ENCODE measurements around the gene ZNF222. TPM values are rescaled to one million over a fixed set of nuclear protein-coding genes. Genes with fewer than 3 reads are reported as not detected.
A peak's percentile ranks its signal among the peaks of the same experiment; 100 is the strongest.

Gene ZNF222
- total RNA-seq, 4 donors from 2014 or later = 2.0 to 7.3 (median 2.1) TPM

- Histone ChIP-seq H3K36me3 (peaks cover 0 to 37% (median 23%) of the 10 kb centered on the region in 3 donors), H3K4me3 (peak overlapping the region; percentile 54 to 88 (median 68)), H3K9me3 (peaks cover 0 to 32% (median 8%) of the 10 kb centered on the region in 4 donors), H3K27ac (peak overlapping the region in 3 of 4 donors; percentile 56 to 64 (median 60)), H3K27me3 (no peaks in the 10 kb centered on the region), H3K4me1 (peaks cover 0 to 6% (median 0%) of the 10 kb centered on the region in 4 donors)
- TF ChIP-seq POLR2A (IDR thresholded peaks at IDR 0.05) (no peak), EP300 (IDR thresholded peaks at IDR 0.05) (no peak), CTCF (IDR thresholded peaks at IDR 0.05) (no peak)
- WGBS, 2 donors = 35 to 39% methylated on average over 4 of the region's 4 CpGs
- DNase-seq (ENCODE audit: low spot score in 2 of 2) = no peak
Observed at GRCh38 chr19:44024900-44025216, 321 bp upstream of the ZNF222 start.

DNA sequence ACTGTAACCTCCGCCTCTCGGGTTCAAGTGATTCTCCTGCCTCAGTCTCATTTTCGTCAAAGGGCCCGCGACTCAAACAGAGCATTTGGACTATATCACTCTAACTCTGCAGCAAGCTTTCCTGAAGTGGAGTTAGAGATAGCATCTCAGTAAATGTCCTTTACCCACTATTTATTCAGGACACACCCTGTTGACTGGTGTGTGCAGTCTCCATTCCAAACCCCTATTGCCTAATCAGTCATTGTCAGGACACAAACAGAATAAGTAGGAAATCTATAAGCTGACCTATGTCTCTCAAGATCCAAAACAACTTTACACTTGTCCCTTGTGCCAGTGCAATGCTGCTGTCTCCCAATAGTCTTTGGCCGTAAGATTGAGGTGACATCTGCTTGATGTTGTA is 1.4 kb downstream of the ZNF222 start:
- Histone ChIP-seq H3K36me3 (peaks cover 2 to 54% (median 34%) of the 10 kb centered on the region in 3 donors), H3K9me3 (peaks cover 2 to 50% (median 17%) of the 10 kb centered on the region in 4 donors), H3K4me1 (peaks cover 0 to 6% (median 0%) of the 10 kb centered on the region in 4 donors), H3K27ac (no peak overlapping the region), H3K27me3 (no peaks in the 10 kb centered on the region), H3K4me3 (no peak overlapping the region)
- WGBS, 2 donors = 96 to 98% methylated on average over 6 of the region's 6 CpGs
- no peak for DNase-seq (ENCODE audit: low spot score in 2 of 2)
- TF ChIP-seq EP300 (IDR thresholded peaks at IDR 0.05) (no peak), POLR2A (IDR thresholded peaks at IDR 0.05) (no peak), CTCF (IDR thresholded peaks at IDR 0.05) (no peak)

GRCh38 chr19:44032001-44032610 is 6.9 kb downstream of the ZNF222 start:
- peaks cover 2 to 72% (median 39%) of the 10 kb centered on the region in 3 donors for H3K36me3 ChIP-seq
- H3K4me1 ChIP-seq = no peaks in the 10 kb centered on the region
- DNase-seq (ENCODE audit: low spot score in 2 of 2) = no peak
- H3K4me3 ChIP-seq = no peak overlapping the region
- 89 to 93% methylated on average over 1 of the region's 1 CpG for WGBS, 2 donors
- H3K27me3 ChIP-seq = no peaks in the 10 kb centered on the region
- peaks cover 3 to 99% (median 36%) of the 10 kb centered on the region in 4 donors for H3K9me3 ChIP-seq
- no peak overlapping the region for H3K27ac ChIP-seq
- TF ChIP-seq POLR2A (IDR thresholded peaks at IDR 0.05) = no peak
- no peak for TF ChIP-seq EP300 (IDR thresholded peaks at IDR 0.05)
- no peak for TF ChIP-seq CTCF (IDR thresholded peaks at IDR 0.05)

DNA sequence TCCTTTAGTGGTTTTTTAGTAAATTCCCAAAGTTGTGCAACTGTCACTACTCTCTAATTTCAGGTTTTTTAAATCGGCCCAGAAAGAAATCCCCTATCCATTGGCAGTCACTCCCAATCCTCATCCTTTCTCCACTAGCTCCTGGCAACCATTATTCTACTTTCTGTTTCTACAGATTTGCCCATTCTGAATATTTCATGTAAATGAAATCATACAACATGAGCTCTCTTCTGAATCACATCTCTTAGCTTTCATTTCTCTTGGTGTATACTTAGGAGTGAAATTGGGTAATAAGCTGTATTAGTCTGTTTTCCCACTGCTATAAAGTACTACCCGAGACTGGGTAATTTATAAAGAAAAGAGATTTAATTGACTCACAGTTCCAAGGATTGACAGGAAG is 17.0 kb downstream of the ZNF222 start:
- H3K36me3 ChIP-seq = no peaks in the 10 kb centered on the region
- H3K27ac ChIP-seq = no peak overlapping the region
- no peak overlapping the region for H3K4me3 ChIP-seq
- DNase-seq (ENCODE audit: low spot score in 2 of 2) = no peak
- peaks cover 0 to 72% (median 5%) of the 10 kb centered on the region in 4 donors for H3K9me3 ChIP-seq
- TF ChIP-seq POLR2A (IDR thresholded peaks at IDR 0.05) = no peak
- no peak for TF ChIP-seq CTCF (IDR thresholded peaks at IDR 0.05)
- no peak for TF ChIP-seq EP300 (IDR thresholded peaks at IDR 0.05)
- no peaks in the 10 kb centered on the region for H3K27me3 ChIP-seq
- H3K4me1 ChIP-seq = no peaks in the 10 kb centered on the region
- WGBS, 2 donors = 79 to 82% methylated on average over 2 of the region's 2 CpGs

- peaks cover 0 to 23% (median 0%) of the 10 kb centered on the region in 4 donors for H3K9me3 ChIP-seq
- TF ChIP-seq EP300 (IDR thresholded peaks at IDR 0.05) = no peak
- TF ChIP-seq CTCF (IDR thresholded peaks at IDR 0.05) = no peak
- TF ChIP-seq POLR2A (IDR thresholded peaks at IDR 0.05) = no peak
- DNase-seq (ENCODE audit: low spot score in 2 of 2) = no peak
- peaks cover 0 to 10% of the 10 kb centered on the region in 2 donors for H3K27me3 ChIP-seq
- peak overlapping the region in 3 of 4 donors; percentile 39 to 81 (median 42) for H3K27ac ChIP-seq
- 13 to 17% methylated on average over 21 of the region's 21 CpGs for WGBS, 2 donors
- peak overlapping the region; percentile 52 to 70 (median 60) for H3K4me3 ChIP-seq
- H3K36me3 ChIP-seq = peaks cover 2 to 19% (median 3%) of the 10 kb centered on the region in 3 donors
- H3K4me1 ChIP-seq = peaks cover 0 to 16% (median 2%) of the 10 kb centered on the region in 4 donors
Observed at GRCh38 chr19:44050740-44051649, 25.8 kb downstream of the ZNF222 start.

All from tibial nerve (tissue), 4 donors.